ENCODE results near the gene CAMTA1. TPM values are rescaled to one million over a fixed set of nuclear protein-coding genes. Genes with fewer than 3 reads are reported as not detected.

The CAMTA1 gene
- polyA plus RNA-seq, 1 donor from 2014 or later = 162 TPM

DNA sequence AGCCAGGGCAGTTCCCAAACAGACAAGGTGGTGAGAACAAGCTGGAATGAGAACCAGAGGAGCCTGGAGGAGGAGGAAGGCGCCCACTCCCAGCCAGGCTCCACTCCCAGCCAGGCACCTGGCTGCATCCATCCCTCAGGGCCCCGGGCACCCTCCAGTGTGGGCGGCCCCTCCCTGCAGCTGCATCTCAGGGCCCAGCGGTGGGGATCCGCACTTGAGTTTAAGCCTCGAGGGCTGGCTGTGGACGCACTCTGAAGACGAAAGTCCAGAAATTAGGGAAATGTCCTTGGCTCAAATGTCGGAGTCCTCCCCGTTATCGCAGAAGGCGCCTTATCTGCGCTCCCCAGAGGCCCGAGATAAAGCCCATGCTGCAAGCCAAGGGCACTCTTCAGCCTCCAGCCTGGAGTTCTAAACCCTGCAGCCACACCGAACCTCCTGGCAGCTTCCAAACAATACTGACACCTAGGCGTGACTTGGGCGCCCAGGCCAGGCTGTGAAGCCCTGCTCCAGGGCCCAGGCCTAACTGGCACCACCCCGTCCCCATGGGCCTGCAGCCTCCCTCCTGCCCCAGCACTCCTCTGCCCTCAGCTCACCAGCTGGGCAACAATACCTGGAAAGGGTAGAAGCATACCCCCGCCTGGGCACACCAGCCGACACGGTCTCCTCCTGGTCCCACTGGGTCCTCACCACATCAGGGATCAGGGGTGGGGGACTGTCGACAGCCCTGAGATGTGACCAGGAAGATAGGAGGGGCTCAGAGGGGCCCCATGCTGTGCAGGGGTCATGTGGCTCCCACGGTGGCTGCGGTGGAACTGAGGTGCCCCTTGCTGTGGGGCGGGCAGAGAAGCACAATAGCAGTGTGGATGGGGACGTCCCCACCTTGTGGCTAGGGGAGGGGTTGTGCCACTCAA lies 801.0 kb downstream of the CAMTA1 start:
- Histone ChIP-seq H3K4me3 (ENCODE audit: low read length) (no peak overlapping the region), H4K20me1 (ENCODE audit: insufficient read depth) (no peaks in the 10 kb centered on the region), H3K27me3 (ENCODE audit: insufficient read depth, low read depth, low read length) (no peaks in the 10 kb centered on the region), H3K79me2 (replicated peaks; ENCODE audit: insufficient read depth, low read length) (no peaks in the 10 kb centered on the region), H3K9me3 (ENCODE audit: low read length) (no peaks in the 10 kb centered on the region), H2AFZ (ENCODE audit: low read depth, low read length) (no peak overlapping the region), H3K4me2 (ENCODE audit: low read length) (no peak overlapping the region), H3K36me3 (ENCODE audit: insufficient read depth, low read length) (no peaks in the 10 kb centered on the region), H3K9ac (ENCODE audit: low read length) (no peak overlapping the region), H3K27ac (ENCODE audit: low read length) (no peak overlapping the region), H3K9me2 (ENCODE audit: insufficient read depth, low read length) (no peaks in the 10 kb centered on the region), H3F3A (ENCODE audit: insufficient read depth, low read length, poor library complexity, severe bottlenecking) (no peaks in the 10 kb centered on the region)
- no peak for TF ChIP-seq RAD21 (conservative IDR thresholded peaks at IDR 0.05)

GRCh38 chr1:7587108-7587772 lies 802.0 kb downstream of the CAMTA1 start:
- no peak overlapping the region for H3K9ac ChIP-seq (ENCODE audit: low read length)
- H3F3A ChIP-seq (ENCODE audit: insufficient read depth, low read length, poor library complexity, severe bottlenecking) = no peaks in the 10 kb centered on the region
- TF ChIP-seq SMC3 (conservative IDR thresholded peaks at IDR 0.05; ENCODE audit: poor library complexity) = no peak
- TF ChIP-seq, protein P1, sequence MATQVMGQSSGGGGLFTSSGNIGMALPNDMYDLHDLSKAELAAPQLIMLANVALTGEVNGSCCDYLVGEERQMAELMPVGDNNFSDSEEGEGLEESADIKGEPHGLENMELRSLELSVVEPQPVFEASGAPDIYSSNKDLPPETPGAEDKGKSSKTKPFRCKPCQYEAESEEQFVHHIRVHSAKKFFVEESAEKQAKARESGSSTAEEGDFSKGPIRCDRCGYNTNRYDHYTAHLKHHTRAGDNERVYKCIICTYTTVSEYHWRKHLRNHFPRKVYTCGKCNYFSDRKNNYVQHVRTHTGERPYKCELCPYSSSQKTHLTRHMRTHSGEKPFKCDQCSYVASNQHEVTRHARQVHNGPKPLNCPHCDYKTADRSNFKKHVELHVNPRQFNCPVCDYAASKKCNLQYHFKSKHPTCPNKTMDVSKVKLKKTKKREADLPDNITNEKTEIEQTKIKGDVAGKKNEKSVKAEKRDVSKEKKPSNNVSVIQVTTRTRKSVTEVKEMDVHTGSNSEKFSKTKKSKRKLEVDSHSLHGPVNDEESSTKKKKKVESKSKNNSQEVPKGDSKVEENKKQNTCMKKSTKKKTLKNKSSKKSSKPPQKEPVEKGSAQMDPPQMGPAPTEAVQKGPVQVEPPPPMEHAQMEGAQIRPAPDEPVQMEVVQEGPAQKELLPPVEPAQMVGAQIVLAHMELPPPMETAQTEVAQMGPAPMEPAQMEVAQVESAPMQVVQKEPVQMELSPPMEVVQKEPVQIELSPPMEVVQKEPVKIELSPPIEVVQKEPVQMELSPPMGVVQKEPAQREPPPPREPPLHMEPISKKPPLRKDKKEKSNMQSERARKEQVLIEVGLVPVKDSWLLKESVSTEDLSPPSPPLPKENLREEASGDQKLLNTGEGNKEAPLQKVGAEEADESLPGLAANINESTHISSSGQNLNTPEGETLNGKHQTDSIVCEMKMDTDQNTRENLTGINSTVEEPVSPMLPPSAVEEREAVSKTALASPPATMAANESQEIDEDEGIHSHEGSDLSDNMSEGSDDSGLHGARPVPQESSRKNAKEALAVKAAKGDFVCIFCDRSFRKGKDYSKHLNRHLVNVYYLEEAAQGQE (IDR thresholded peaks at IDR 0.05; ENCODE audit: borderline replicate concordance) = no peak
- H3K9me3 ChIP-seq (ENCODE audit: low read length) = no peaks in the 10 kb centered on the region
- H4K20me1 ChIP-seq (ENCODE audit: insufficient read depth) = no peaks in the 10 kb centered on the region
- no peaks in the 10 kb centered on the region for H3K36me3 ChIP-seq (ENCODE audit: insufficient read depth, low read length)
- no peaks in the 10 kb centered on the region for H3K27me3 ChIP-seq (ENCODE audit: insufficient read depth, low read depth, low read length)
- no peak overlapping the region for H2AFZ ChIP-seq (ENCODE audit: low read depth, low read length)
- H3K4me3 ChIP-seq (ENCODE audit: low read length) = no peak overlapping the region
- H3K9me2 ChIP-seq (ENCODE audit: insufficient read depth, low read length) = no peaks in the 10 kb centered on the region
- no peak overlapping the region for H3K4me2 ChIP-seq (ENCODE audit: low read length)
- H3K79me2 ChIP-seq (replicated peaks; ENCODE audit: insufficient read depth, low read length) = no peaks in the 10 kb centered on the region
- H3K27ac ChIP-seq (ENCODE audit: low read length) = no peak overlapping the region

- Histone ChIP-seq H3K9ac (ENCODE audit: low read length) (no peak overlapping the region), H3K4me2 (ENCODE audit: low read length) (no peak overlapping the region)
These were observed 802.7 kb downstream of the CAMTA1 start for GRCh38 chr1:7587773-7588456.

More at GRCh38 chr1:7587773-7588456, 802.7 kb downstream of the CAMTA1 start:
- Histone ChIP-seq H3K27ac (ENCODE audit: low read length) (no peak overlapping the region), H3K79me2 (replicated peaks; ENCODE audit: insufficient read depth, low read length) (no peaks in the 10 kb centered on the region), H3F3A (ENCODE audit: insufficient read depth, low read length, poor library complexity, severe bottlenecking) (no peaks in the 10 kb centered on the region), H3K9me2 (ENCODE audit: insufficient read depth, low read length) (no peaks in the 10 kb centered on the region), H3K36me3 (ENCODE audit: insufficient read depth, low read length) (no peaks in the 10 kb centered on the region), H3K9me3 (ENCODE audit: low read length) (no peaks in the 10 kb centered on the region), H3K27me3 (ENCODE audit: insufficient read depth, low read depth, low read length) (no peaks in the 10 kb centered on the region), H3K4me3 (ENCODE audit: low read length) (no peak overlapping the region), H4K20me1 (ENCODE audit: insufficient read depth) (no peaks in the 10 kb centered on the region), H2AFZ (ENCODE audit: low read depth, low read length) (no peak overlapping the region)
- TF ChIP-seq RAD21 (conservative IDR thresholded peaks at IDR 0.05) (no peak), TAF1 (IDR thresholded peaks at IDR 0.05; ENCODE audit: low read depth) (no peak), EZH2 (IDR thresholded peaks at IDR 0.05; ENCODE audit: borderline replicate concordance, insufficient read depth, low read length, poor library complexity, severe bottlenecking) (no peak), EP300 (conservative IDR thresholded peaks at IDR 0.05; ENCODE audit: poor library complexity, severe bottlenecking) (no peak), POLR2AphosphoS5 (IDR thresholded peaks at IDR 0.05) (no peak), MXI1 (conservative IDR thresholded peaks at IDR 0.05; ENCODE audit: poor library complexity, severe bottlenecking) (no peak), SMC3 (conservative IDR thresholded peaks at IDR 0.05; ENCODE audit: poor library complexity) (no peak)
- TF ChIP-seq, protein P2, sequence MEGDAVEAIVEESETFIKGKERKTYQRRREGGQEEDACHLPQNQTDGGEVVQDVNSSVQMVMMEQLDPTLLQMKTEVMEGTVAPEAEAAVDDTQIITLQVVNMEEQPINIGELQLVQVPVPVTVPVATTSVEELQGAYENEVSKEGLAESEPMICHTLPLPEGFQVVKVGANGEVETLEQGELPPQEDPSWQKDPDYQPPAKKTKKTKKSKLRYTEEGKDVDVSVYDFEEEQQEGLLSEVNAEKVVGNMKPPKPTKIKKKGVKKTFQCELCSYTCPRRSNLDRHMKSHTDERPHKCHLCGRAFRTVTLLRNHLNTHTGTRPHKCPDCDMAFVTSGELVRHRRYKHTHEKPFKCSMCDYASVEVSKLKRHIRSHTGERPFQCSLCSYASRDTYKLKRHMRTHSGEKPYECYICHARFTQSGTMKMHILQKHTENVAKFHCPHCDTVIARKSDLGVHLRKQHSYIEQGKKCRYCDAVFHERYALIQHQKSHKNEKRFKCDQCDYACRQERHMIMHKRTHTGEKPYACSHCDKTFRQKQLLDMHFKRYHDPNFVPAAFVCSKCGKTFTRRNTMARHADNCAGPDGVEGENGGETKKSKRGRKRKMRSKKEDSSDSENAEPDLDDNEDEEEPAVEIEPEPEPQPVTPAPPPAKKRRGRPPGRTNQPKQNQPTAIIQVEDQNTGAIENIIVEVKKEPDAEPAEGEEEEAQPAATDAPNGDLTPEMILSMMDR (IDR thresholded peaks at IDR 0.05; ENCODE audit: poor library complexity, severe bottlenecking) = no peak
- TF ChIP-seq, protein P1 (IDR thresholded peaks at IDR 0.05; ENCODE audit: borderline replicate concordance) = no peak

Measured in neural cell (in vitro differentiated cells).